Measurements from ENCODE around the gene TNN. TPM values are rescaled to one million over a fixed set of nuclear protein-coding genes. Genes with fewer than 3 reads are reported as not detected.
"Not testable (repeated sequence)": the region's sequence is repeated elsewhere in the genome, so short reads cannot be mapped to it uniquely, and the experiment has no call there.

Gene TNN
- 0.58 TPM for total RNA-seq

- no peak for ATAC-seq
Observed at GRCh38 chr1:175067362-175068106, at the start of gene TNN. Gene TNN, plus strand, starts transcription at chr1:175067833. Its CDS starts 9,586 bp downstream, at chr1:175077419.

DNA sequence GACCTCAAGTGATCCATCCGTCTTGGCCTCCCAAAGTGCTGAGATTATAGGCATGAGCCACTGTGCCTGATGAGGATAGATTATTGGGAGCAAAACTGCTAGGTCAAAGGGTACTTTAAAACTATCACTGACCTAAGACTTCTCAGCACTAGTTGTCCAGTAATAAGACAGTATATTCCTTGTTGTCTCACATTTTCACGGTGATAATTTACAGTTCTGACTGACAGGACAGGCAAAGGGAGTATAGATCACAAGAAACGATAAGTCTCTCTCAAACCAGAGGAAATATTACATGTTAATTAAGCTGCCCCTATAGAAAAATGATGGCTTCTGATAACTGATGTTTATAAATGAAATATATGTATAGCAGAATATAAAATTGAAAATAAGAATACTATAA is 48.1 kb upstream of the TNN start:
- no peak for DNase-seq (ENCODE audit: low spot score)
- ATAC-seq: no peak

More at GRCh38 chr1:175067362-175068106, at the start of gene TNN:
- no peak for DNase-seq (ENCODE audit: low spot score)

GRCh38 chr1:175023043-175023921 is 44.4 kb upstream of the TNN start, which contains the start of gene MRPS14:
Gene MRPS14, minus strand, starts transcription at chr1:175023425. Its CDS starts 17 bp downstream, at chr1:175023408.
- ATAC-seq: peak; percentile 99
- DNase-seq (ENCODE audit: low spot score): peak; percentile 98

DNA sequence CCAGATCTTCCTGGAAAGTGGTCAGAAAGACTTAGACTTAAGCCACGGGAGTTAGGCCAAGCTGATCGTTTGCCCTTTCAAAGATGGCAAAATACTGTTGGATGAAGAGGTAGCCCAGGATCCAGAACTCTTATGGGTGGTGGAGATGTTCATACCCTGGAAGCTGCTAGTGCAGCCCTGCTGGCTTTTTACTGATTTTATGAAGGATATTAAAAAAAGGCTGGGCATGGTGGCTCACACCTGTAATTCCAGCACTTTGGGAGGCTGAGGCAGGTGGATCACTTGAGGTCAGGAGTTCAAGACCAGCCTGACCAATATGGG is 43.8 kb upstream of the TNN start:
- not testable (repeated sequence) for DNase-seq (ENCODE audit: low spot score); ATAC-seq

DNA sequence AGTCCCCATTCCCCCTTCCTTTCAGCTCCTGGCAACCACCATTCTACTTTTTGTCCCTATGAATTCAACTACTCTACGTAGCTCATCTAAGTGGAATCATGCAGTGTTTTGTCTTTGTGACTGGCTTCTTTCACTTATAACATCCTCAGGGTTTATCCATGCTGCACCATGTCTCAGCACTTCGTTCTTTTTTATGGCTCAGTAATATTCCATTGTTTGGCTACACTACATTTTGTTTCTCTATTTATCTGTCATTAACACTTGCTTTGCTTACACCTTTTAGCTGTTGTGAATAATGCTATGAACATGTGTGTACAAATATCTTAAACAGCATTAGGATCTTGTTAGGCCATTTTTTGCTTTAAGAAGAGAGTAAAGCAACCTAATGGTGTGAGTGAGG is 42.9 kb upstream of the TNN start:
- DNase-seq (ENCODE audit: low spot score): no peak
- no peak for ATAC-seq

- DNase-seq (ENCODE audit: low spot score) (no peak), ATAC-seq (no peak)
Observed at GRCh38 chr1:175033953-175034352, 33.7 kb upstream of the TNN start.

DNA sequence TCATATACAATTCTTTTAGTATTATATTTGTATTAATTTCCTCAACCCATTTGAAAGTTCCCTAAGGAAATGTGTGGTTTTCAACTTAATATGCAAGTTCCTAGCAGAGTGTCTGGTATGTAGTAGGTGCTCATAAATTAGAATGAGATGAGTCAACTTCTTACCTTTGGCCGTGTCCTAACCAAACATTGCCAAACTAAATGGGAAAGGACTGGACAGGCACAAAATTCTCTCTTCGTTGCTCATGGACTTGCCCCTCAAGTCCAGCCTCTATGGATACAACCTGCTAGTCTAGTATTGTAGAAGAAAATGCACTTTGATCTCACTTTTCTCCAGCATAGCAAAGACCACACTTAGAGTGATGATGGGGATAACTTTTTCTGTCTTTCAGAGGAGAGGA is 32.9 kb upstream of the TNN start:
- DNase-seq (ENCODE audit: low spot score): no peak

DNA sequence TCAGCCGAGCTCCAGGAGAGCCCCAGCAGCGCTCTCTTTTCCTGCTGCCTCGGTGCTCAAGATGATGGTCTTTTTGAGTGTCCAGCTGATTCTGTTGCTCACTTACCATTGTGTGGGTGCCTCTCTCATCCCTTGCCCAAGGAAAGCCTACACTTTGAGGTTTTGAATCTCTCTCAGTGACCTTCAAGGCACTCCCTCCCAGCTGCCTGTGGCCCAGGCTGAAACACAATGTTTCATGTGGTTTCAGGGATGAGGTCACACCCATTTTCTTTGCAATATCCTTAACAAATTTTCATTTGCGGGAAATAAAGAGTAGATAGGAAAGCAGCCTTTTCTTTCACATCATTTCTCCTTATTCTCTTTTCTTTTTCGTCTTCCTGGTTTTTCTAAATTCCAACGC is 31.8 kb upstream of the TNN start:
- ATAC-seq (no peak), DNase-seq (ENCODE audit: low spot score) (no peak)

More for the DNA sequence above, 32.9 kb upstream of the TNN start:
- no peak for ATAC-seq

DNA sequence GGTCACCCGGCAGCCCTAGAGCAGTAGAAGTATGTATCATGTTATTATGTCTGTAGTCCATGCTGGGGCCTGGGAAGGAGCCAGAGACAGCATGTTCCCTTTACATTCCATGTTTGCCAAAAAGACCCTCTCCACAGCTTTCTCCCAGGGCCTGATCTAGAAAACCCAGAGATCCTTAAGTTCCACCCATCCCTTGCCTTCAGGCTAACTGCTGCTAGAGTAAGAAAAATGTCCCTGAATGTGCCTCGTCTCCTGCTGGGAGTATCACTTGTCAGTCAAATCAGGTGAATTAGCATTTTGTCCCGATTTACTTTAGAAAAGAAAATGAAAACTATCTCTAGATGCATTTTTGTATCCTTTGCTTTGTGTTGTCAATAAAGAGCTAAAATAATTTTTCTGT is 31.2 kb upstream of the TNN start:
- ATAC-seq: no peak
- no peak for DNase-seq (ENCODE audit: low spot score)

DNA sequence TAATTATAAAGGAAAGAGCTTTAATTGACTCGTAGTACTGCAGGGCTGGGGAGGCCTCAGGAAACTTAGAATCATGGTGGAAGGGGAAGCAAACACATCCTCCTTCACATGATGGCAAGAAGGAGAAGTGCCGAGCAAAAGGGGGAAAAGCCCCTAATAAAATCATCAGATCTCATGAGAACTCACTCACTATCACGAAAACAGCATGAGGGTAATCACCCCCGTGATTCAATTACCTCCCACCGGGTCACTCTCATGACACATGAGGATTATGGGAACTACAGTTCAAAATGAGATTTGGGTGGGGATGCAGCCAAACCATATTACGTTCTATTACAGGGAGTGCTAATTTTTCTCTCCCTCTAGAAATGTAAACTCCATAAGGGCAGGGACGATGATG is 30.2 kb upstream of the TNN start:
- DNase-seq (ENCODE audit: low spot score): no peak

GRCh38 chr1:175040324-175040879 is 27.2 kb upstream of the TNN start:
- no peak for ATAC-seq
- DNase-seq (ENCODE audit: low spot score): no peak

More for the DNA sequence above, 30.2 kb upstream of the TNN start:
- ATAC-seq: no peak

DNA sequence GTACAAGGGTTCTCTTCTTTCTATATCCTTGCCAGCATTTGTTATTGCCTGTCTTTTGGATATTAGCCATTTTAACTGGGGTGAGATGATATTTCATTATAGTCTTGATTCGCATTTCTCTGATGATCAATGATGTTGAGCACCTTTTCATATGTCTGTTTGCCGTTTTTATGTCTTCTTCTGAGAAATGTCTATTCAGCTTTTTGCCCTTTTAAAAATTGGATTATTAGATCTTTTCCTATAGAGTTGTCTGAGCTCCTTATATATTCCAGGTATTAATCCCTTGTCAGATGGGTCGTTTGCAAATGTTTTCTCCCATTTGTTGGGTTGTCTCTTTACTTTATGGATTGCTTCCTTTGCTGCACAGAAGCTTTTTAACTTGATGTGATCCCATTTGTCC is 25.0 kb upstream of the TNN start:
- ATAC-seq: no peak
- no peak for DNase-seq (ENCODE audit: low spot score)

DNA sequence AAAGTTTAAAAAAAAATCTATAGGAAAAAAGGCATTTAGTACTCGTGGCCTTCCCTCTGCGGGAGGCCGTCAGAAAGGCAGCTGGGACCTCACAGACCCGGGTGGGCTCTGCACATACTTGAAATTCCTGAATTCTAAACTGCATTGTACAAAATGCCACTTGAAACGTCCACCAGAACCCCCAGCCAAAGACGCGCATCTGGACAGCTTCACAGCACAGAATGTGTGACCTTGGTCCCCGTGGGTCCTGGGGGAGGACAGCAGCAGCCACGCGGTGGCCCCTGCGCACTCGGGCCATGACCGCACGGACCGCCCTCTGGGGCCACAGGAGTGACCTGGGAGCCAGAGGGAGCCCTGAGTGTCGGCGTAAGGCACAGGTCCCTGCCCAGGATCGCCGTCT is 23.8 kb upstream of the TNN start:
- ATAC-seq (peak; percentile 37), DNase-seq (ENCODE audit: low spot score) (no peak)

GRCh38 chr1:175044591-175044990 is 23.0 kb upstream of the TNN start:
- DNase-seq (ENCODE audit: low spot score); ATAC-seq: not testable (repeated sequence)

GRCh38 chr1:175045097-175045496 is 22.5 kb upstream of the TNN start:
- ATAC-seq (no peak), DNase-seq (ENCODE audit: low spot score) (no peak)

DNA sequence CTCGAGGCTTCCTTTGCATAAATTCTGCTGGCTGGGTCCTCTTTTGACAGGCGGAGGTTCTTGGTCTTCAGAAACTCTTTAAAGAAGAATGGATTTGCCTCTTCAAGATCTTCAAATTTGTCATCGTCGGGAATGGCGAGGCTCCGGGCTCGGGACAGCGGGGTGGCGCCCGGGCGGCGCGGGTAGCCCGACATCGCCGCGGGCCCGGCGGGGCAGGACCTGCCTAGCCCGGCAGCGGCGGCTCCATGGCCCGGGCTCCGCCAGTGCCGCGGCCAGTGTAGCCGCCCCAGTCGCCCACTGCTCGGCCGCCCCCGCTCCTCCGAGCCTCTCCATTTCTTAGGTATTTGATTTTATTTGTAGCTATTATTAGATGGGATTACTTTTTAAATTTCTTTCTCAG is 22.1 kb upstream of the TNN start:
- DNase-seq (ENCODE audit: low spot score): no peak
- ATAC-seq: no peak

DNA sequence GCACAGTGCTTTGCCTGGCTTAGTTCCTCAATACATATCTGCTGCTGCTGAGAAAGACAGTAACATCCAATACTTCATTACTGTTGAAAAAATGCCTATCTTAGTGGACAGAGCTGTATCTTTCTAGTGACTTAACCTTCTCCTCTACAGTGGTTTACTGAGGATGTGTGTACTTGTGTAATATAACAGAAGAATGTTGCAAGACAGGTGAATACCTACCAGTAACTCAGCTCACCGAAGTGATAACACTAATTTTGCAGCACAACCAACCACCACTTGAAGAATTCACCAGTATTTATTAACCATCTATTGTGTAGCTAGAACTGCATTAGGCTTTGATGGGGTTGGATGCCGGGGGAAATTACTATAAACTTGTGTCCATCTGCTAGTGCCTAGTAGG is 16.6 kb upstream of the TNN start:
- no peak for DNase-seq (ENCODE audit: low spot score)

GRCh38 chr1:175054736-175055135 is 12.9 kb upstream of the TNN start:
- DNase-seq (ENCODE audit: low spot score): no peak
- no peak for ATAC-seq

More for the DNA sequence above, 16.6 kb upstream of the TNN start:
- no peak for ATAC-seq

DNA sequence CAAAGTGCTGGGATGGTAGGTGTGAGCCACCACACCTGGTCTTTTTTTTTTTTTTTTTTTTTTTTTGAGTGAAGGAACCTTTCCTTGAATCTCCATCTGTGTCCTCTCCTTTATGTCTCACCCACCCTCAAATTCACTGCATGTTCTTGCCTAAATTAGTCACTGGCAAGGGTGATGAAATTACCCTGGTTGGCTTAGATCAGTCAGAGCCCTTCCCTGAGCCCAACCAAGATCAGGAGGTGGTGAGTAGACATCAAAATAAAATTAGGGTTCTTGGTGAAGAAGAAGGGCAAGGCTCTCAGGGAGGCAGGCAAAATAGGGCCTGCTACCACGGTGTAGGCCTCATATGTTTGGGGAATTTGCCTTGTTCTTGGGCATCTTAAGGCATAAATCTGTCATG is 5.3 kb upstream of the TNN start:
- DNase-seq (ENCODE audit: low spot score): no peak
- no peak for ATAC-seq

GRCh38 chr1:175062858-175063257 is 4.8 kb upstream of the TNN start:
- DNase-seq (ENCODE audit: low spot score) (no peak), ATAC-seq (no peak)

DNA sequence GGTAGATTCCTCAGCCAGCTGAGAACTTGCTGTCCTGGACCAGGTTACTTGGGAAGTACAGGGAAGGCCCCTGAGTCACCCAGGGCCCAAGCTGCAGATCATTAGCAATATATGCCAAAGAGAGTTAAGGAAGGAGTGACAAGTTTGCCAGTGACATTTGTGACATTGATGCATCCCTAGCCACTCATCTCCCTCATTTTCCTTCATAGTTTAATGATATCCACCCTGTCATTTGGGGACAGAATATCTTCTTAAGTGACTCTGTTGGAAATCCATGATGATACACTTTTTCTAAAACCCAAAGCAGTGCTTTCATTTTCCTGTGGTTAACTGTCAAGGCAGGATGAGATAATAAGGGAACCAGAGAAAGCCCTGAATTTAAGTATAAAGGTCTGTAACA is 3.2 kb downstream of the TNN start:
- ATAC-seq: no peak
- DNase-seq (ENCODE audit: low spot score): no peak

Data from left lobe of liver (tissue), 2 donors.